Dermis blood vessel endothelial cell (primary cell): ENCODE results near the gene PAPSS1. TPM values are rescaled to one million over a fixed set of nuclear protein-coding genes. Genes with fewer than 3 reads are reported as not detected.
"Not testable (repeated sequence)": the region's sequence is repeated elsewhere in the genome, so short reads cannot be mapped to it uniquely, and the experiment has no call there.

Experiments used
- DNase-seq: peaks from one replicate; pipeline ENCODE4 v3.0.0; 2010
- total RNA-seq: library from RNA; depleted of rRNA; stranded (reverse); fragments of >200 nt; gene quantifications from 2 replicates; pipeline ENCODE4 v1.2.3, GENCODE V29; 2014

Gene PAPSS1
- total RNA-seq, 1 donor from 2014 or later = 51.9 TPM

GRCh38 chr4:107725281-107725859 is 5.3 kb upstream of the PAPSS1 start:
- DNase-seq = no peak

DNA sequence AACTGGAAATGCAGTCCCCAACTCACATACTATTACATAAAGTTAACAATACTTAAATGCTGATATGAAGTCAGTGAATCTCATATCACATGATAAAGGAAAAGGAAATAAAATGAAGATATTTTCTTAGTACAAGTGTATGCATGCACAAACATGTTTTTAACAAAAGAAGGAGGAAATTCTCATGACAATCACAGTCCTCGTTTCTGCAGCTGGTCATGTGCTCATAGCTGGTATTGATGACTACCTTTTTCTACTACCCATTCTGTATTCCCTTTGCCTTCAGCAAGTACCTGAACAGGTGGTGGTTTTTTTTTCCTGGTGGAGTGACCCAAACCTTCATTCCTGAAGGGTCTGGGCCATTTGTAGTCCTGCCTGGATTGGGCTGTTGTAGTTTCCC is 3.3 kb upstream of the PAPSS1 start:
- DNase-seq = not testable (repeated sequence)

DNA sequence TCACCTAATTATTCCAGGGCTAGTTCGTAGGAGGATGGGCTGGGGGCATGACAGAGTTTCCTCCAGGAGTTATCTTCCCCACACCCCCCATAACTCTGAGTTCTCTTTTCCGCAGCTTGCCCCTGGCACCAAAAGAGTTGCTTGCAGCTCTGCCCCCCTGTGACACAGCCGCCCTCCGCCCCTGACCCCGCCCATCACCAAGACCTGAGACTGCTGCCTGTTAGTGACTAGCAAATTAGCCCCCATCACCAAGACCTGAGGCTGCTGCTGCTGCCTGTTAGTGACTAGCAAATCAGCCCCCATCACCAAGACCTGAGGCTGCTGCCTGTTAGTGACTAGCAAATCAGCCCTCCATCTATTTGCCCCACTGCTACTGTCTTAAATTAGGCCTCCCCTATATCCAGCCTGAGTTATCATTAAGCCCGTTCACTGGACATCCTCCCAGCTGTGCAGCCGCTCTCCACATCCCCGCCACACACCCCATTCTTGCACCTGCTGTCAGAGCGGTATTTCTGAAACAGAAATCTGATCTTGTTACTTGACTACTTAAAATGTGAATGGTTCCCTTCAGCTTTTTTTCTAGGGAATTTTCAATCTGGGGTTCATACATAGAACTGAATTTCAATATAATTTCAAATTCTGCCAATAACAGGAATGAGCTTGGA is 1.5 kb upstream of the PAPSS1 start:
- no peak for DNase-seq

GRCh38 chr4:107719207-107719921 is 670 bp downstream of the PAPSS1 start:
- peak; percentile 39 for DNase-seq

GRCh38 chr4:107718351-107718965 is 1.6 kb downstream of the PAPSS1 start:
- DNase-seq = no peak

DNA sequence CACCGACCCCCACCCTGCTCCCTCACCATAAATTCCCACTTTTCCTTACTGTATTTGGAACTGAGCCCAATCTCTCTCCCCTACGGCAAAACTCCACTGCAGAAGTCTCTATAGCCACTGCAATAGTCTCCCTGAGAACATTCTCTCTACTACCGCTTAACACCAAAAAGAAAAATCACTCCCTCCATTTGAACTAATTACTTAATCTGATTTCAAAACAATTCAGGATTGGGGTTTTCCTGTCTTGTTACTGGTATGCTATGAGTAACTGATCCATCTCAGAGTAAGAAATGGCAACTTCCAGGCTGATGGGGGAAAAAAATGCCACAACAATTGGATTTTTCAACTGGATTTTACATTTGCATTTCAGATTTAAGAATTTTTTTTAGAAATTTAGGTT is 5.8 kb downstream of the PAPSS1 start:
- no peak for DNase-seq

GRCh38 chr4:107712236-107712635 is 7.8 kb downstream of the PAPSS1 start:
- no peak for DNase-seq

GRCh38 chr4:107711831-107712230 is 8.2 kb downstream of the PAPSS1 start:
- DNase-seq = no peak

DNA sequence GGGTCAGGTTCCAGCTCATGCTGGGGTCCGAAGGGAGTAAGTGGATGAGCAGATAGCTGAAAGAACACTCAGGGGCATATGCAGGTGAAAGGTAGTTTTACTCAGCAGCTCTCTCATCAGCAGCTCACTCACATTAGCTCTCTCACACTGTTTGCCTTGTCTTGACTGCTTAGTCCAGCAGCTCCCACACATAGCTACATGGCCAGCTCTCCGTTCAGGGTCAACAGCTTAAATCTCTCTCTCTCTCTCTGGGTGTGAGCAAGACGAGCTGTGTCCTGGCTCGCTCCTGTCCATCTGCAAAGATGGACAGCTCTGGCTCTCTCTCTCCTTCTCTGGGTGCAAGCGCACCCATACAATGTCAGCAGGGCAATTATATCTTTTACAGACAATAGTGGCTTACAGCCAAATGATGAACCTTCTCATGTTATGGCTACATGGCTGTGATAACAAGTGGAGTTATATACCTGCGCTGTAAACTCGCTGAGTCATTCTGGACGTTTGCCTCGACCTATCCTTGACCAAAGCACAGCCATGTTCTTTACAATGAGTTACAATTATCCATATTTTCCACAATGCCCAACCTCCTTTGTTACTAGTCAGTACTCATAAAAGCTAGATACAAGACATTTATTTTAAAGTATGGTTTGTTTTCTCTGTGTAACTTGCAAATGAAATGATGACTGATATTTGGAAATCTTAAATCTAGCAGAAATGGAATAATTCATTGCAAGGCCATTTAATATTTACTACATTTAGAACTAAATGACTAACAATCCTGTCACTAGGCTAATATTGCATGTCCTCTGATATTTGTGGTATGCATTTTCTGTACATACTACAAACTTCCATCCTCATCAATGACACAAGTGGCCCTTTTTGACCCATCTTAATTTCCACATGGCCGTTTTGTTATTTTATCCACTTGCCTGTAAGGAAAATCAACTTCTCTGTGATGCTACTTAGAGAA is 9.3 kb downstream of the PAPSS1 start:
- DNase-seq = no peak

- DNase-seq = peak; percentile 54
Measured at GRCh38 chr4:107709916-107710315, 10.1 kb downstream of the PAPSS1 start.

DNA sequence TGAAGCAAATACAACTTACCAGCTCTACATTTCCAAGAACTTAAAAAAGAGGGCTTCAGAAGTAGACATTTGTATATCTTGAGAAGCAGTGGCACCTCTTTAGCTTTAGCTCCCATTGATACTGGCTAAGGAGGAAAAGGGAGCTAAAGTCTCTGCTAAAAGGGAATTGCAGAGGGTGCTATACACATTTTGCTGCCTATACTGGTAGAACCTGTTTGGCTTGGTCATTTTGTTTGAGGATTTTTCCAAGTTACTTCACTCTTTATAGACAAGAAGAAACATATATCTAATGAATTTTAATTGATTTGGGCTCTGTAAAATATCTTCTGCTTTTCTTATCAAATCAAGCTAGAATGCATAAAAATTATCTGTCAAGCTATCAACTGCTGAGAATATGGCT is 11.8 kb downstream of the PAPSS1 start:
- no peak for DNase-seq

DNA sequence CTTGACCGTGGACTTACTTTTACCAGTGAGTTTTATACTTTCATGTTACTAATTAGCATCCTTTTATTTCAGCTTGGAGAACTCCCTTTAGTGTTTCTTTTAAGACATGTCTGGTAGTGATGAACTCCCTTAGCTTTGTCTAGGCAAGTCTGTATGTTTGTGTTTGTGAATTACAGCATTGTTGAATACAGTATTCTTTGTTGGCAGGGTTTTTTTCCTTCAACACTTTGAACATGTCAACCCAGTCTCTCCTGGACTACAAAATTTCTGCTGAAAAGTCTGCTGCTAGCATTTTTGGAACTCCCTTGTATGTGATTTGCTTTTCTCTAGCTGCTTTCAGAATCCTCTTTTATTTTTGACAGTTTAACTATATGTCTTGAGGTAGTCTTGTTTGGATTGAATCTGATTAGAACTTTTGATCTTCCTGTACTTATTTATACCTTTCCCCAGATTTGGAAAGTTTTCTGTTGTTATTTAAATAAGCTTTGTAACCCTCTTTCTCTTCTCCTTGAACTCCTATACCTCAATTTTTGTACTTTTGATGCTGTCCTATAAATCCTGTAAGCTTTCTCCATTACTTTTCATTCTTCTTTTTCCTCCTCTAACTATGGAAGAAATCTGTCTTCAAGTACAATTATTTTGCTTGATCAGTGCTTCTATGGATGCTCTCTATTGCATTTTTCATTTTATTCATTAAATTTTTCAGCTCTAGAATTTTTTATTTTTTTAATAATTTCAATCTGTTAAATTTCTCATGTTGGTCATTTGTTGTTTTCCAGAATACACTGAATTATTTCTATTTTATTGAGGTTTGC is 14.1 kb downstream of the PAPSS1 start:
- no peak for DNase-seq

DNA sequence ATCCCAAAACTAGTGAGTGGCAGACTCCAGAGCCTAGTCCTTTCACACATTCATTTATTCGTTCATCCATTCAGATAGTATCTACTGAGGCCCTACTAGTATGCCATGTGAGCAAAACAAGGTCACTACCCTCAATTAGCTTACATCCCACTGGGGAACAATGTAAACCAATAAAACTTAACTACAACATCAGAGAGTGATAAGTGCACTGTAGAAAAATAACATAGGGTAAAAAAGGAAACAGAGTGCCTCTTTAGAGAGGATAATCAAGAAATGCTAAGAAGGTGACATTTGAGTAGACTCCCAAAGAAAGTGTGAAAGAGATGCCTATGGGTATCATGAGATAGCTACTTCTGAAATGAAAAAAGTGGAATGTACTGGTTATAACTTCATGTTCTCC is 18.5 kb downstream of the PAPSS1 start:
- no peak for DNase-seq

DNA sequence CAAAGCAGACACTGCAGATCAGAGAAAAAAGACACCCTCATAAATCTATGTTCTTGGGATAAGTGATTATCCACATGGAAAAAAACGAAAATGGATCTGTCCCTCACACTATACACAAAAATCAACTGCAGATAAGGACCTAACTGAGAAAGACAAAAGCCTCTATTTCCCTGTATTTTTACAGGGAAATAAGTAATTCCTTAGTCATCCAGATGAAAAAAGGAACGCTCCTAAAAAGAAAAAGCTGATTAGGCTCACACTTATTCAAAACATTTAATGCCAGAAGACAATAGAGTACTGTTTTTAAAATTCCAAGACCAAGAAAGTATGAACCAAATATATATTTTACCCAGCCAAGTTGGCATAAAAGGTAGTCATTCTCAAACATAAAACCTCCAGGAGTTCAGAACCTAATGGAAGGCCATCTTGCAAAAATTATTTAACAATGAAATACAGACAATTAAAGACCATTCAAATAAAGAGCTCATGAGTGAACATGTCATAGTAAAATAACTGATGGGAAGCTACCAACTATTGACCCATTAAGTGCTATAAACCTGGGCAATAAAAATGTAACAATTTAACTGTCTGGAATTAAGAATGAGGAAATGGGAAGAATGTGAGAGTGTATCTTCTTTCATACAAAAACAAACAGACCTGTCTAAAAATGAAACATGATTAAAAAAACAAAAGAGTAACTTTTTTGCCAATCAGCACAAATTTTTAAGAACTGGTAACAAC is 20.4 kb downstream of the PAPSS1 start:
- DNase-seq = peak; percentile 52

DNA sequence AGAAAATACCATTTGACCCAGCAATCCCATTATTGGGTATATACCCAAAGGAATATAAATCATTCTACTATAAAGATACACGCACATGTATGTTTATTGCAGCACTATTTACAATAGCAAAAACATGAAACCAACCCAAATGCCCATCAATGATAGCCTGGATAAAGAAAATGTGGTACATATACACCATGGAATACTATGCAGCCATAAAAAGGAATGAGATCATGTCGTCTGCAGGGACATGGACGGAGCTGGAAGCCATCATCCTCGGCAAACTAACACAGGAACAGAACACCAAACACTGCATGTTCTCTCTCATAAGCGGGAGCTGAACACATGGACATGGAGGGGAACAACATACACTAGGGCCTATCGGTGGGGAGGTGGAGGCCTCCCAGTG is 23.8 kb downstream of the PAPSS1 start:
- DNase-seq = not testable (repeated sequence)

DNA sequence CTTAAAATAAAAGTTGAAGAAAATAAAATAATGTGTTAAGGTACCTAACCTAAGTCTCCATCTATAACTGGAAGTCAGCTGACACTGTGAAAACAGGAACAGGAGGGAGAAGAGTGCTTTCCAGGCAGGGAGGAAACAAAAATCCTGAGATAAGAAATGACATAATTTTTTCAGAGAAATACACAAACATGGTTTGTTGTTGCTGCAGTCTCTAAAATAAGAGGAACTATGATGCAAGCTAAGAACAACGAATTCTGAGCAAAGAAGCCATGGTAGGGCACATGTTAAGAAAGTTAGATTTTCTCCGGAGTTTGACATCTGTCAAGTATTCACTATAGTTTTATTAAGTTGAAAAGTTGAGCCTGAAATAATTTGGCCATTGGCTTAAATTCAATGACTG is 26.9 kb downstream of the PAPSS1 start:
- peak; percentile 54 for DNase-seq

DNA sequence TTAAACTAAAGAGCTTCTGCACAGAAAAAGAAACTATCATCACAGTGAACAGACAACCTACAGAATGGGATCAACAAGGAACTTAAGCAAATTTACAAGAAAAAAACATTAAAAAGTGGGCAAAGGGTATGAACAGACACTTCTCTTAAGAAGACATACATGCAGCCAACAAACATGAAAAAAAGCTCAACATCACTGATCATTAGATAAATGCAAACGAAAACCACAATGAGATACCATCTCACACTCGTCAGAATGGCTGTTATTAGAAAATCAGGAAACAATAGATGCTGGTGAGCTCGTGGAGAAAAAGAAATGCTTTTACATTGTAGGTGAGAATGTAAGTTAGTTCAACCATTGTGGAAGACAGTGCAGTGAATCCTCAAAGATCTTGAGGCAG is 27.8 kb downstream of the PAPSS1 start:
- DNase-seq = no peak

DNA sequence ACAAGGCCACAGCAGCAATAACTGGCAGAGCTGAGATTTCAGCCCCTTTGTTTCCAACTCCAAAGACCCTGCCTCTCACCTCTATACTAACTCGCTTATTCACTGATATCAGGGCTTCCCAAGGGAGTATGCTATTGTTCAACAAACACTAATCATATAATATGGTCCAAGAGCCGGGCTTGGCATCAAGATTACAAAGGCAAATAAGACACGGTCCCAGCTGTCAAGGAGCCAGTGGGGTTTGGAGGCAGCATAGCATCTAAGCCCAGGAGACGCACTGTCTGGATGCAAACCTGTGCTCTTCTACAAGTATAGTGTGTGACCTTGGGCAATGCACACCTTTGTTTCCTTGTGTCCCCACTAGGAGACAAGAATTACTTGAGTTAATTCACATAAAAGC is 28.7 kb downstream of the PAPSS1 start:
- DNase-seq = no peak

DNA sequence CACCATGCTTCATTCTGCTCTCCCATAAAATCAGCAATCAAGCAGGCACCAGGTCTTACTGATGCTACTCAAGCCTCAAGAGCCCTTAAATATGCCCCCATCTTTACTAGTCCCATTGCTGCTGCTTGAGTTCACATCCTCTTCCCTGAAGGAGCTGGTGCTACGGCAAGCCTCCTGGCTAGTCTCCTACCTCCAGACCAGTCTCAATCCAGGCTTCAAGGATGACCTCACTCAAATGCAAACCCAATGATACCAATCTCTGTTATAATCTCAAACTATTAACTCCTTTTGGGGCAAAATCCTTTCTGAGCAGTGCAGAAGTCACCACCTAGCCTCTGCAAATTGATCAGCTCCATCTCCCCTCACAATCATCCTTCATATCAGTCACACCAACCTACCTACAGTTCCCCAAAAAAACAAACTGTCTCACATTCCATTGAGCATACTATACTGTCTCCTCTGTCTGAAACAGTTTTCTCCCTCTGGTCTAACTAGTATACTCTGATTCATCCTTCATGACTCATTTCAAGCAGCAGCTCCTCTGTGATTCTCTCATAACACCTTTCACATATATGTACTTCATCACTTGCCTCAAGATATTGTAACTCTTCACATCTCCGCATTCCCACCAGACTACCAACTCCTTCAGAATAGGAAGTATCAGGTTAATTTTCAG is 30.0 kb downstream of the PAPSS1 start:
- peak; percentile 63 for DNase-seq

- DNase-seq = no peak
Measured at GRCh38 chr4:107688421-107688820, 31.6 kb downstream of the PAPSS1 start.
